Iris pigment epithelial cell (primary cell): ENCODE data around the gene DNAH8.

ENCODE experiments used
- DNase-seq: peaks from one replicate; pipeline ENCODE4 v3.0.0-alpha.2; 2011; ENCODE audit warnings: low read depth

The DNAH8 gene

GRCh38 chr6:38749473-38749872 is 34.4 kb downstream of the DNAH8 start:
- DNase-seq = no peak

GRCh38 chr6:38750968-38751615 is 36.0 kb downstream of the DNAH8 start:
- peak; percentile 25 for DNase-seq

- no peak for DNase-seq
Observed at GRCh38 chr6:38753707-38754106, 38.6 kb downstream of the DNAH8 start.

GRCh38 chr6:38755207-38755606 is 40.1 kb downstream of the DNAH8 start:
- no peak for DNase-seq

GRCh38 chr6:38755874-38756273 is 40.8 kb downstream of the DNAH8 start:
- DNase-seq = no peak

- DNase-seq = no peak
Observed at GRCh38 chr6:38760097-38760496, 45.0 kb downstream of the DNAH8 start.

- DNase-seq = no peak
Observed at GRCh38 chr6:38762848-38763247, 47.7 kb downstream of the DNAH8 start.

GRCh38 chr6:38767560-38767959 is 52.4 kb downstream of the DNAH8 start:
- DNase-seq = no peak

- DNase-seq = no peak
Observed at GRCh38 chr6:38773338-38773737, 58.2 kb downstream of the DNAH8 start.

GRCh38 chr6:38774929-38775707 is 60.0 kb downstream of the DNAH8 start:
- no peak for DNase-seq

GRCh38 chr6:38775870-38776269 is 60.8 kb downstream of the DNAH8 start:
- peak; percentile 53 for DNase-seq

- peak; percentile 86 for DNase-seq
Observed at GRCh38 chr6:38776515-38776914, 61.4 kb downstream of the DNAH8 start.

- no peak for DNase-seq
Observed at GRCh38 chr6:38779310-38780062, 64.4 kb downstream of the DNAH8 start.

- no peak for DNase-seq
Observed at GRCh38 chr6:38782616-38783015, 67.5 kb downstream of the DNAH8 start.

GRCh38 chr6:38783443-38784228 is 68.5 kb downstream of the DNAH8 start:
- no peak for DNase-seq

GRCh38 chr6:38784506-38785235 is 69.6 kb downstream of the DNAH8 start:
- DNase-seq = peak; percentile 54

- no peak for DNase-seq
Observed at GRCh38 chr6:38786486-38786885, 71.4 kb downstream of the DNAH8 start.

GRCh38 chr6:38789256-38789655 is 74.1 kb downstream of the DNAH8 start:
- no peak for DNase-seq

GRCh38 chr6:38792356-38792755 is 77.2 kb downstream of the DNAH8 start:
- no peak for DNase-seq

- no peak for DNase-seq
Observed at GRCh38 chr6:38794682-38795081, 79.6 kb downstream of the DNAH8 start.

- no peak for DNase-seq
Observed at GRCh38 chr6:38796006-38796405, 80.9 kb downstream of the DNAH8 start.
